ENCODE data around the gene DHTKD1. TPM values are rescaled to one million over a fixed set of nuclear protein-coding genes. Genes with fewer than 3 reads are reported as not detected.

DHTKD1 gene, protein sequence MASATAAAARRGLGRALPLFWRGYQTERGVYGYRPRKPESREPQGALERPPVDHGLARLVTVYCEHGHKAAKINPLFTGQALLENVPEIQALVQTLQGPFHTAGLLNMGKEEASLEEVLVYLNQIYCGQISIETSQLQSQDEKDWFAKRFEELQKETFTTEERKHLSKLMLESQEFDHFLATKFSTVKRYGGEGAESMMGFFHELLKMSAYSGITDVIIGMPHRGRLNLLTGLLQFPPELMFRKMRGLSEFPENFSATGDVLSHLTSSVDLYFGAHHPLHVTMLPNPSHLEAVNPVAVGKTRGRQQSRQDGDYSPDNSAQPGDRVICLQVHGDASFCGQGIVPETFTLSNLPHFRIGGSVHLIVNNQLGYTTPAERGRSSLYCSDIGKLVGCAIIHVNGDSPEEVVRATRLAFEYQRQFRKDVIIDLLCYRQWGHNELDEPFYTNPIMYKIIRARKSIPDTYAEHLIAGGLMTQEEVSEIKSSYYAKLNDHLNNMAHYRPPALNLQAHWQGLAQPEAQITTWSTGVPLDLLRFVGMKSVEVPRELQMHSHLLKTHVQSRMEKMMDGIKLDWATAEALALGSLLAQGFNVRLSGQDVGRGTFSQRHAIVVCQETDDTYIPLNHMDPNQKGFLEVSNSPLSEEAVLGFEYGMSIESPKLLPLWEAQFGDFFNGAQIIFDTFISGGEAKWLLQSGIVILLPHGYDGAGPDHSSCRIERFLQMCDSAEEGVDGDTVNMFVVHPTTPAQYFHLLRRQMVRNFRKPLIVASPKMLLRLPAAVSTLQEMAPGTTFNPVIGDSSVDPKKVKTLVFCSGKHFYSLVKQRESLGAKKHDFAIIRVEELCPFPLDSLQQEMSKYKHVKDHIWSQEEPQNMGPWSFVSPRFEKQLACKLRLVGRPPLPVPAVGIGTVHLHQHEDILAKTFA
- 10 to 100 TPM; 16.7 to 35.4 (median 30.2) TPM for polyA plus RNA-seq (ENCODE audit: insufficient read length in 4 of 4)

DNA sequence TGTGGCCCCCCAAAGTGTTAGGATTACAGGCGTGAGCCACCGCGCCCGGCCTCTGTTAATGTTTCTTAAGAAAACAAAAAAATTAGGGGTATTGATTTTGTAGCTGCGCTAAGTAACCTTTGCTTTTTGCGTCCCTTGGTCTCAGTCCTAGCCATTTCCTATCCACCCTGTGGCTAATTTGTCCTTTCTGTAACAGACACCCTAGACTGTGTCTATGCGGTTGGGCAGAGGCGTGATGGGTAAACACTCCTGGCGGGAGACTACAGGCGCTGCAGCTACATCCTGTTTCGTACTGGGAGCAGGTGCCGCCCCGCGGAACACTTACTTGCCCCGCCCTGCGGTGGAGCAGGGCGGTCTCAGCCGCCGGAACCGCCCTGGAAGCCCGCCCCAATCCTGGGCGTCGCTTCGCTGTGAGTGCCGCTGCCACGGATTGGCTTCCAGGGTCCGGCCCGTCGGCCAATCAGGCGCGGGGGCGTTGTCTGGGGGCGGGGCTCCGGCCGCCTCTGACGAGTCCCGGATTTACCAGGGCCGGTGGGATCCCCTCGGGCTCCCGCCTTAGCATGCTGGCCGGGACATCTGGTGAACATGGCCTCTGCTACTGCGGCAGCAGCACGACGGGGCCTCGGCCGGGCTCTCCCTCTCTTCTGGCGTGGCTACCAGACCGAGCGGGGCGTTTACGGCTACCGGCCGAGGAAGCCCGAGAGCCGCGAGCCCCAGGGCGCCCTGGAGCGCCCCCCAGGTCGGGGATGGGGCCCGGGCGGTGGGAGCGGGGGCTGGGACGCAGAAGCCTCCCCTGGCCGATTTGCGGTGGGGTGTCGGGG is at the start of gene DHTKD1:
Gene DHTKD1 (plus strand): TSS at position 506 of the 821 bp plus-strand sequence. CDS start 80 bp downstream, at position 586.
- peak; percentile 94 to 95 (median 94) for DNase-seq (ENCODE audit: low read depth in 4 of 4, low spot score in 3 of 4)

DNA sequence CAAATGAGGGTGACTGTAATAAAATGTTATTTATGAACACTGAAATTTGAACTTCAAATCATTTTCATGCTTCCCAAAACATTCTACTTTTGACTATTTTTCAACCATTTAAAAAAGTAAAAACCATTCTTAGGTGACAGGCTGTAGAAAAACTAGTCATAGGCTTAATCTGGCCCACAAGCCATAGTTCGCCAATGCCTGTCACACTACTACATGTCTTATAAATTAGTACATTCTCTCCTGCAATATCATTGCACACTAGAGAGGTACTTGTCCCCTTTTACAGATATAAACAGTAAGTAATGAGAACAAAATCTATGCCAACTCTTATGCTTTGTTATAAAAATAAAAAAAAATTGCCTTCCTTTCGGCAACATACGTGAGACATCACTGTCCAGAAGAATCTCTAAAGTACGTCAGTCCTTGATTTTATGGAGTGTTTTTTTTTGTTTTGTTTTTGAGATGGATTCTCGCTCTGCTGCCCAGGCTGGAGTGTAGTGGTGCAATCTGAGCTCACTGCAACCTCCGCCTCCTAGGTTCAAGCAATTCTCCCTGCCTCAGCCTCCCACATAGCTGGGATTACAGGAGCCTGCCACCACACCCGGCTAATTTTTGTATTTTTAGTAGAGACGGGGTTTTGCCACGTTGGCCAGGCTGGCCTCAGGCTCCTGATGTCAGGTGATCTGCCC is 49.3 kb upstream of the DHTKD1 start:
- DNase-seq (ENCODE audit: low read depth in 4 of 4, low spot score in 3 of 4): no peak

DNA sequence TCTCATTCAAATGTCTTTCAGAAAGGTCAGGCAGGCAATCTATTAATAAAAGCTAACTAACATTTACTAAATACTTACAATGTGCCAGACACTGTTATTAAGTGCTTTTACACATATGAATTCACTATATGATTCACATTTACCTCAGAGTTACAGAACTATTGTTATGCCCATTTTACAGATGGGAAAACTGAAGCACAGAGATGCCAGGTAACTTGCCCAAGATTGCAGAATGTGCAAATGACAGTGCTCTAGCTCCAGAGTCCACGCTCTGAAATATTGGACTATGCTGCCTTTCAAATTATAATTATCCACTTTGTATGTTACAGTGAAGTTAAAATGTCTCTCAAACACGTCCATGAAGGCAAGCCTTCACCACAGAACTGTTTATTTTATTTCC is 48.2 kb upstream of the DHTKD1 start:
- no peak for DNase-seq (ENCODE audit: low read depth in 4 of 4, low spot score in 3 of 4)

DNA sequence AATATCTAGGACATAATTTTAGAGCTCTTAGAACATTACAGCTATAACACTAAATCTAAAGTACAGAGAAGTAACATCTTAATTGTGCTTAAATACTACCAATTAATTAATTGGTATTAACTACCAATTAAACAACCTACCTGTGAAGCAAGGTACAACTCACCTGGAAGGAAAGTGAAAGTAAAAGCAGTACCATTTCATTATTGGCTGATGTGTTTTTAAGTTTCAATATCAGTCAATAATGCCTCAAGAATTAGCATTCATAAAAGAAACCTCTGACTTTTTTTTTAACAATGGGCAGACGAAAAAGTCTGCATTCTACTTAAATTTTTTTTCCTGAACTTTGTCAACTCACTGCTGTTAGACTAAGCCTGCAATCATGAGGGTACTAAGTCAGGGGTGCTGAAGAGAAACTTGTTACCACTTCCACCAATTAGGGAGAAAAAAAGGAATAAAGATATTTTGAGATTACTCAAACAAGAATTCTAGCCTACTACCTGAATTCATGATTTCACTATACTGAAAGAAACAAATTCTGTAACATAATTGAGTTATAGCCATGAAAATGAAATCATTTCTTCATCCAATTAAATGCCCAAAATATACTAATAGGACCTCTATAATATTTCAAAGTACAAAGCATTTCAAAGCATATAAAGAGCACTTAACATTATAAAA is 46.0 kb upstream of the DHTKD1 start:
- DNase-seq (ENCODE audit: low read depth in 4 of 4, low spot score in 3 of 4): no peak

DNA sequence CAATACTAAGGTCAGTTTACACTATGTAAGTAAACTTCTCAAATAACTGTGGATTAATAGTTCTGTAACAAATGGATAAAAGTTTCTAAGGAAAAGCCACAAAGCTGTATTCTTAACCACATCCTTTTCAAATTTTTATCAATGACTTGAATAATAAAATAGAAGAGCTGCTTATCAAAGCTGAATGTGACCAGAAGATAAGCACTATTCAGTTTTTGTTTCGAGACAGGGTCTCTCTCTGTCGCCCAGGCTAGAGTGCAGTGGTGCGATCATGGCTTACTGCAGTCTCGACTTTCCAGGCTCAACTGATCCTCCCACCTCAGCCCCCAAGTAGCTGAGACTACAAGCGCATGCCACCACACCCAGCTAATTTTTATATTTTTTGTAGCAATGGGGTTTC is 43.2 kb upstream of the DHTKD1 start:
- DNase-seq (ENCODE audit: low read depth in 4 of 4, low spot score in 3 of 4): no peak

DNA sequence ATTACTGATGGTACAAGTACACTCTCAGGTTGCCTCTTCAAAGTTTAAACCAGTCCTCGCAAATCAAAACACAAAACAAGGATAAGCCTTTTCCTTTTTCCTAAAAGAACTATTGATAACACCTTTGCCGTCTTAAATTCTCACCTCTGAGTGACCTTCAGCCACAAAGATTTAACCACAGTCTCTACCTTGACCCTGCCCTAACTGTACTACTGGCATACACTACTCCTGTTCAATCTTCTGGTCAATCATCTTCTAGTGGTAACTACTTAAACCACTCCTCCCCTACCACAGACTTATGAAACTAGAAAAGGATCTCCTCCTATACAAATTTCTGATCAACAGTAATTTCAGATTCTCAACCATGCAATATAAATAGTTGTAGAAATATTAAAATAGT is 41.2 kb upstream of the DHTKD1 start:
- no peak for DNase-seq (ENCODE audit: low read depth in 4 of 4, low spot score in 3 of 4)

DNA sequence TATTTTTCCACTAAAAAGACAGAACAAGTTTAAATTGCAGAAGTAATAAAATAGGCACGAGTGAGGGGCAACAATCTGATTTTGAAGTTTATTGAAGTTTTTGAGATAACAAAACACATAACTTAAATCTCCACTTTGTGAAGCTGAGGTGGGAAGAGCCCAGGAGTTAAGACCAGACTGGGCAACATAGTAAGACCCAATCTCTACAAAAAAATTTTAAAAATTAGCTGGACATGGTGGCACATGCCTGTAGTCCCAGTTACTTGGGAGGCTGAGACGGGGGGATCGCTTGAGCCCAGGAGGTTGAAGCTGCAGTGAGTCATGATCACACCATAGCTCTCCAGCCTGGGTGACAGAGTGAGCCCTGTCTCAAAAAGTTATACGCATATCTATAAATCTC is 37.4 kb upstream of the DHTKD1 start:
- DNase-seq (ENCODE audit: low read depth in 4 of 4, low spot score in 3 of 4): no peak

DNA sequence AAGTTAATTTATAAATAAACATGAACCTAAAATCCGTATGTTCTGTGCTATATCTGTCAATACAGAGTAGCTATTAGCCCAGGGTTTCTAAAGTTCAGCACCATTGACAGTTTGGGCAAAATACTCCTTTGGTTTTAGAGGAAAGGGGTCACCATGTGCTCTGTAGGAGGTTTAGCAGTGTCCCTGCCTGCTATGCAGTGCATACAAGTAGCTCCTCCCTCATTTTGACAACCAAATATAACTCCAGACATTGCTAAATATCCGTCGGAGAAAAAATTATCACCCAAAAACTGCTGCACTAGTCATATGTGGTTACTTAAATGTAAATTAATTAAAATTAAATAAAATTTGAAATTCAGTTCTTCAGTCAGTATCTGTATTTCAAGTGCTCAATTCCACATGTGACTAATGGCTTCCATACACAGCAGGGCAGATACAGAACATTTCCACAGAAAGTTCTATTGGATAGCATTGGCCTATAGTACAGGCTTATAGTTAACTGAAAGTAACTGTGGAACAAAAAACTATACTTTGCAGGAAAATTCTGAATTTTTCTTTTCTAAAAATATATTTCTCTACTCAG is 32.6 kb upstream of the DHTKD1 start:
- DNase-seq (ENCODE audit: low read depth in 4 of 4, low spot score in 3 of 4): no peak

DNA sequence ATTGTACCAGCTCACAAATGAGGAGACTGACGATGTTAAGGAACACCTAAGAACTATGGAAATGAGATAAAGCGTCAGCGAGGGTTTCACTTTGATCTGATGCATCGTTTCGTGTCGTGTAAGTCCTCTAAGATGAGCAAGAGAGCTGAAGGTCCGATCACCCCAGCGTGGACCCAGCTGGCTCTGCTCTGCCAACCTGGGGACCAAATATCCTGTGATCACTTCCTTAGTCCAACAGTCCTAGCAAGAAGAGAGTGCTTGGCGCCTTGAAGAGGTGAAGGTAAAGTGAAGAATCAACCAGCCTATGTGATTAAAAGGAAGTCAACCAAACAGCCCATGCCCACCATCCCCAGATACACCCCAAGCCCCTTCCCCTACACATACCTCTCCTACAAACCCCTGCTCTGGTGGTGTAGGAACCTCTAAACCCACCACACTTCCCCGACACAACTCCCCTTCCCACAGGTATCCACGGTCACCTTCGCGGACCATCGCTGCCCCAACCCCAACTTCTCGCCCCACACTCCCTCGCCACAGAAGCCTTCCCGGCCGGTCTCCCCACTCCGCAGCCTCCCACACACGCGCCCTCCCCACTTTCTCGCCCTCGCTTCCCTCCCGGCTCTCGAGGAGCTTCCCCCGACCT is 26.9 kb upstream of the DHTKD1 start:
- no peak for DNase-seq (ENCODE audit: low read depth in 4 of 4, low spot score in 3 of 4)

DNA sequence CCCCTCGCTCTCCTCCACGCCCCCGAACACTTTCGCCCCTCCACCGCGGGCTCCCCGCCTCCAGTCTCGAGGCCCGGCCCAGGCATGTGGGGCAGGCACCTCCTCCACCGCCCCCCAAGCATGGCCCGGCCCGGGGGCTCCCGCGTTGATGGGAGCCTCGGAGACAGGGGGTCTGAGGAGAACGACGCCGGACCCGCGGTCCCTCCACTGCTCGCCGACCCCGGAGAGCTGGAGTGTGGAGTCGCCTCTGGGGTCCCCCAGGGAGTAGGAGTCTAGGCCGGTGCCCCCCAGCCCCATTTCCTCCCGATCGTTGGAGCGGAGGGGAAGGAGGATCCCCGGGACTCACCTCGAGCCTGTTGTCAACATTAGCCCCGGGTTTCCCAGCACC is 26.4 kb upstream of the DHTKD1 start:
- DNase-seq (ENCODE audit: low read depth in 4 of 4, low spot score in 3 of 4): no peak

DNA sequence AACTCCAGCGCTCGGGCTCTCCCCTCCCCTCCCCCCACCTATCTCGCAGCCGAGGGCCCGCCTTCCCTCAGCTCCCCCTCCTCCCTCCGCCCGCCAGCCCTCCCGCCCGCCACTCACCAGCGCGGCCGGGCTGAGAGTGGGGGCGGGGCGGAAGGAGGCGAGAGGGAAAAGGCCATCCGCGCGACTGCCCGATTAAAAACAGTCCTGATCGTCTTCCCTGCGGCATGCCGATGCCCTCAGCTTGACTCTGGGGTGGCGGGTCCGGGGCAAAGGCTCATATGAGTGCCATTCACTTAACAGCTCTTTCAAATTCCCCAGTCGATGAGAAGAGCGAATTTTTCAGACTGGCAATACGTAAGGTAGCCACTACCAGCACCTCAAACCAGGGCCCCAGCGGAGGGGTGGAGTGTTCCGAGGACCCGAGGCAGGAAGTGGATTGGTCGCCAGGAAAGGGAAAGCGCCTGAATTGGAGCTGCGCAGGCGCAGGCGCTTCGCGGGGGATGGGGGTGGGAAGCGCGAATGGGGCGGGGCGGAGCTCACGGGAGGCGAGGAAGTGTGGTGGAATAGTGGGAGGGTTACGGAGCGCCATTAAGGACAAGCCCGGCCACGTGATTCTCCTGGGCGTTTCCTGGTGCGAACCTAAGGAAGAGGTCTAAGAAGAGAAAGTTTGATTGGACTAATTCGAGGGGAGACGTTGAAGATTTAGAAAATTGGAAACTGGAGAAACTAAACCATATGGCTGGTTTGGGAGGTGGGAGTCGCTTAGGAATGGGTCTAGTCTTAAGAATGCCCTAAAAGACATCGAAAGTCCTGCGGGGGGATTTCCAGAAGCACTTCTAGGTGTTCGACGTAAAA is 25.7 kb upstream of the DHTKD1 start, which contains the start of gene UPF2:
Gene UPF2 (minus strand): TSS at position 13 of the 855 bp plus-strand sequence. CDS start 7,386 bp downstream, outside the sequence.
- peak; percentile 95 to 97 (median 96) for DNase-seq (ENCODE audit: low read depth in 4 of 4, low spot score in 3 of 4)

DNA sequence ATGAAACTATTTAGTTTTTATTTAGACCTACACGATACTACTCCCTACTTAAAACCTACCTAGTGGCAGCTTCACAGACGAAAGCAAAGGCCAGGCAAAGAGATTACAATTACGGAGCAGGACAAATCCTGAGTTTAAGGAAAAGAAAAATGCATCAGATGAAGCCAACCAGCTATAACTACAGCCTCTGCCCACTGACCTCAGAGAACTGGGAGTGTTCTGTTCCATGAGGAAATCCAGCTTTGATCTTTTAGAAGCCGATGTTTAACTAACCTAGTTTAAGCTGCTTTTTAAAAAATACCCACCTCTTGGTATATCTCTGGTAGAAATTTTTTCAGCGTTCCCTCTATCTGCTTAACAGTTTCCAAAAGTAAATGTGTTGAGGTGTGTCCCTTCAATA is 23.2 kb upstream of the DHTKD1 start:
- DNase-seq (ENCODE audit: low read depth in 4 of 4, low spot score in 3 of 4): no peak

DNA sequence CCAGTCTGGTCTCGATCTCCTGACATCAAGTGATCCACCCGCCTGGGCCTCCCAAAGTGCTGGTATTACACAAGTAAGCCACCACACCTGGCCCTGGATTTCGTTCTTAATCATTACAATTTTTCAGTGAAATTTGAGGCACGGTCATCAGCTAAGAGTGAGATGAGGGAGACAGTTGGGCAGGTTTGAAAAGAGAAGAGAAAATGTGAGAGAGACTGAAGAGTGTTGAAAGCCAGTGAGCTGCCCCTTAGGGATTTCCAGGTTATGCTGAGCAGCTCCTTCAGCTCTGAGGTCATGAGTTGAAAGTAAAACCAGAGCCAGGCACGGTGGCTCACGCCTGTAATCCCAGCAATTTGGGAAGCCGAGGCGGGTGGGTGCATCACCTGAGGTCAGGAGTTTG is 20.2 kb upstream of the DHTKD1 start:
- DNase-seq (ENCODE audit: low read depth in 4 of 4, low spot score in 3 of 4): no peak

DNA sequence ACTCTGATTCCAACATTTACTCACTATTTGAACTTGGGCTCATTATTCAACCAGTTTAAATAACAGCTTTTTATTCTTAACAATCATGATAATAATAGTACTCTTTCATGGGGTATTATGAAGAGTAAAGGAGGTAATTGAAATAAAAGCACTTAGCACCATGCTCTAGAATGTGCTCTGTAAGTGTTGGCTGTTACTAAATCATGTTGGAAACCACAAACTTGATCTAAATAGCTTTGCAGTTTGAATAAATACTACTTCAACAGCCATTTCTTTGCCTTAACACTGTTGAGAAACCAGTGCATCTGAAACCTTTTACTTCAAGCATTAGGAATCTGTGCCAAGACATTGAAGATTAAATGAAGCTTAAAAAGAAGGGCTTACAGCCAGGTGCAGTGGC is 18.2 kb upstream of the DHTKD1 start:
- no peak for DNase-seq (ENCODE audit: low read depth in 4 of 4, low spot score in 3 of 4)

DNA sequence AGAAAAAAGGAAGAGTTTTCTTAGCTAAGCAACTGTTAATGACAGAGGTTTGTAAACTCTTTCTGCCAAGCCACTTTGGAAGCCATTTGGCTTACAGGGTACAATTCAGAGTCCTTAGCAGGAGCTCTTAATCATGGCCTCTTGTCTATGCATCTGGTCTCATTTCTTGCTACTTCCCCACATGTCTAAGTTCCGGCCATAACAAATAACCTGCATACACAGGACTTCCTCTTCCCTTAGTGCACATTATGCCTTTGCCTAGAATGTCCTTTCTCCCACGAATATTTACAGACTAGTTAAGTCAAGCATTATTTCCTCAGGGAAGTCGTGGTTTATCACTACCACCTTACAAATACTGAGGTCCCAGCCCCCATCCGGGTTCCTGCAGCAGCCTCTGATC is 17.5 kb upstream of the DHTKD1 start:
- no peak for DNase-seq (ENCODE audit: low read depth in 4 of 4, low spot score in 3 of 4)

DNA sequence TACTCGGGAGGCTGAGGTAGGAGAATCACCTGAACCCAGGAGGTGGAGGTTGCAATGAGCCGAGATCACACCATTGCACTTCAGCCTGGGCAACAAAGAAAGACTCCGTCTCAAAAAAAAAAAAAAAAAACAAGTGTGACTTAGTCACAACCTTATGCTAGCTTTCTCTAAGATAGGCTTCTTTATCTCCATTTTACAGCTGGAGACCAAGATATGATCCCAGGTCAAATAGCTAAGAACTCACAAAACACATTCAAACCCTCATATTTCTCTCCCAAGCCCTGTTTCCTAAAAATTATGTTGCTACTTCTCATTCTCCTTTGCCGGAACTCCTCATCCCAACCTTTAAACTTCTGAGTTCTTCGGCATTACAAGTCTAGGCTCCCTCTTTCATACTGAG is 13.0 kb upstream of the DHTKD1 start:
- no peak for DNase-seq (ENCODE audit: low read depth in 4 of 4, low spot score in 3 of 4)

DNA sequence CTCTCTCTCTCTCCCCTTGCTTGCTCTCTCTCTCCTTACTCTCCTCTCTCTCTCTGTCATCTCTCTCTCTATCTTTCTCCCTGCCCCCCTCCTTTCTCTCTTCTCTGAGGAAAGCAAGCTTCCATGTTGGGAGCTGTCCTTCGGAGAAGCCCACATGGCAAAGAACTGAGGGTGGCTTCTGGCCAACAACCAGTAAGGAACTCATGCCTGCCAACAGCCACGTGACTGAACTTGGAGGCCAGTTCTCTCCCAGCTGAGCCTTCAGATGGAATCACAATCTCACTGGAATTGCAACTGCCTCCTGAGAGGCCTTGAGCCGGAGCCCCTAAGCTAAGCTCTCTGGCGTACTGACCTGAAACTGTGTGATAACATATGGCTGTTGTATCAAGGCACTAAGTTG is 12.0 kb upstream of the DHTKD1 start:
- DNase-seq (ENCODE audit: low read depth in 4 of 4, low spot score in 3 of 4): no peak

DNA sequence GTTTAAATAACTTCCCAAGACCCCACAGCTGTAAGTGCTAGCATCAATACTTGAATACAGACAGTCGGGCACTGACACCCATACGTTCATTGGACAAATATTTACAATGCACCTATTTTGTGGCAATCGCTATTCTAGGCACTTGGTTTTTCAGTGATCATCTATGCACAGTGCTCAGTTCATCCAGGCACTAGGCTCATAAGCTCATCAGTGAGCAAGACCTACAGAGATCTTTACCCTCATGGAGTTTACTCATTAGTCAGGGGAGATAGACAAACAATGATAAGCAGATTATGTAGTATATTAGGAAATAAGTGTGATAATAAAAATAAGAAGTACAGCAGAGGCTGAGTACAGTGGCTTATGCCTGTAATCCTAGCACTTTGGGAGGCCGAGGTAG is 7.6 kb upstream of the DHTKD1 start:
- no peak for DNase-seq (ENCODE audit: low read depth in 4 of 4, low spot score in 3 of 4)

All from left renal pelvis (tissue), 4 donors.